K562 (cell line): ENCODE results near the gene PRKAR2B.

ENCODE experiments used
- CTCF ChIP-seq, 3 experiments: IDR thresholded peaks in 2 of 3; conservative IDR thresholded peaks in 1 of 3; 2 replicates each; pipeline ENCODE4 v1.5.1; 2011 to 2012; ENCODE audit warnings: low read length in 3 of 3, mild to moderate bottlenecking in 3 of 3, control low read depth in 2 of 3, improper control_type of control experiment in 1 of 3, inconsistent platforms in 1 of 3, low read depth in 1 of 3, mixed read lengths in 1 of 3, moderate library complexity in 1 of 3; ENCODE audit not compliant: insufficient read depth in 2 of 3
- EZH2 ChIP-seq: IDR thresholded peaks from 2 replicates; pipeline ENCODE4 v1.6.1; 2012; ENCODE audit warnings: low read depth, mild to moderate bottlenecking, inconsistent platforms, low read length, borderline replicate concordance
- HCFC1 ChIP-seq: IDR thresholded peaks from 2 replicates; pipeline ENCODE4 v1.6.1; 2012; ENCODE audit warnings: low read depth, low read length, improper control_type of control experiment
- HNRNPK ChIP-seq: fragments of 200-400 bp; formaldehyde crosslinking; IDR thresholded peaks from one replicate; pipeline ENCODE4 v1.6.1; 2018; ENCODE audit warnings: mild to moderate bottlenecking, low read depth, low read length; ENCODE audit not compliant: poor library complexity, severe bottlenecking
- ZNF143 ChIP-seq: sonication (generic); formaldehyde crosslinking; IDR thresholded peaks from 2 replicates; pipeline ENCODE4 v1.9.0; 2022; ENCODE audit warnings: mild to moderate bottlenecking, missing genetic modification reagents
- TF ChIP-seq, protein P1 (sequence below): fragments of 250-450 bp; sonication (Bioruptor Pico); IDR thresholded peaks from 2 replicates; pipeline ENCODE4 v1.8.0; 2021; ENCODE audit warnings: moderate library complexity, mild to moderate bottlenecking, inconsistent platforms

DNA sequence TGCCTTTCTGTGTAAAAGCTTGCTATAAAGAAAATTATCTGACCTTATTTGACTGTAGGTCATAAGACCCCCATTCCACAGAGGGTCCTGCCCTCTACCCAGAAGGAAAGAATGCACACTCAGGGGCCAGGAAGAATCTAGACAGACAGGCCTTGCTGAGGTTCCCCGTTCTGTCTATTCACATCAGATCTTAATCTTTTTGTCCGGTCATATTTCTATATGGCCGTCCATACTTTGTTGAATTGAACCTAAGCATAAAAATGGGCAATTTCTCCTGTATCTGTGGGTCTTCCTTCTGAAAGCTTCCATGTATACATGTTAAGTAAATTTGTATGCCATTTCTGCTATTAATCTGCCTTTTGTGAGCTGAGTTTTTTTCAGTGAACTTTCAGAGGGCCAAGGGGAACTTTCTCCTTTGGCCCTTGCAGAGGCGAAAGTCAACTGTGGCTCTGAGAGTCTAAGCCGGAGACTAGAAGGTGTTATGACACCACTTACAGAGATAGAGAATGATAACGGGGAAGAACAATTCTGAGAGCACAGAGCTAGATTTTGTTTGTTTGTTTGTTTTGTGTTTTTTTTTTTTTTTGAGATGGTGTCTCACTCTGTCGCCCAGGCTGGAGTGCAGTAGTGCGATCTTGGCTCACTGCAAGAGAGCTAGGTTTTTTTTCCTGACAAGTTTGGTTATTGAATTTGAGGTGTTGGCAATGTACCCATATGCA, 11.6 kb upstream of the PRKAR2B start:
- TF ChIP-seq, protein P1, sequence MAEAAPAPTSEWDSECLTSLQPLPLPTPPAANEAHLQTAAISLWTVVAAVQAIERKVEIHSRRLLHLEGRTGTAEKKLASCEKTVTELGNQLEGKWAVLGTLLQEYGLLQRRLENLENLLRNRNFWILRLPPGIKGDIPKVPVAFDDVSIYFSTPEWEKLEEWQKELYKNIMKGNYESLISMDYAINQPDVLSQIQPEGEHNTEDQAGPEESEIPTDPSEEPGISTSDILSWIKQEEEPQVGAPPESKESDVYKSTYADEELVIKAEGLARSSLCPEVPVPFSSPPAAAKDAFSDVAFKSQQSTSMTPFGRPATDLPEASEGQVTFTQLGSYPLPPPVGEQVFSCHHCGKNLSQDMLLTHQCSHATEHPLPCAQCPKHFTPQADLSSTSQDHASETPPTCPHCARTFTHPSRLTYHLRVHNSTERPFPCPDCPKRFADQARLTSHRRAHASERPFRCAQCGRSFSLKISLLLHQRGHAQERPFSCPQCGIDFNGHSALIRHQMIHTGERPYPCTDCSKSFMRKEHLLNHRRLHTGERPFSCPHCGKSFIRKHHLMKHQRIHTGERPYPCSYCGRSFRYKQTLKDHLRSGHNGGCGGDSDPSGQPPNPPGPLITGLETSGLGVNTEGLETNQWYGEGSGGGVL (CRISPR knock-in tag): no peak
- TF ChIP-seq HNRNPK: no peak
- TF ChIP-seq ZNF143 (CRISPR knock-in tag): no peak
- no peak for TF ChIP-seq EZH2
- no peak for TF ChIP-seq CTCF (IDR thresholded peaks at IDR 0.05 in 2 of 3, conservative IDR thresholded peaks at IDR 0.05 in 1 of 3; ENCODE audit: insufficient read depth in 2 of 3, low read depth in 1 of 3, low read length in 3 of 3)
- TF ChIP-seq HCFC1: no peak
